Lung (tissue), 12 donors: ENCODE results near the gene MMEL1. TPM values are rescaled to one million over a fixed set of nuclear protein-coding genes. Genes with fewer than 3 reads are reported as not detected.
"Not testable (repeated sequence)": the region's sequence is repeated elsewhere in the genome, so short reads cannot be mapped to it uniquely, and the experiment has no call there.

Experiments
- ATAC-seq: fragments of 200-7000 bp; cut with Tn5 transposase; one replicate; pipeline ENCODE4 v1.9.1; 2020; ENCODE audit warnings: moderate number of reproducible peaks; ENCODE audit not compliant: insufficient read depth, low FRiP score
- DNase-seq, 3 donors: peaks; one replicate each; pipeline ENCODE4 v3.0.0-alpha.2; 2013 to 2017
- H3K27ac ChIP-seq, 2 donors: one replicate each; pipeline ENCODE4 v1.5.1; 2013; ENCODE audit warnings: mild to moderate bottlenecking in 2 of 2, moderate library complexity in 2 of 2, control low read depth in 1 of 2, inconsistent platforms in 1 of 2, low read depth in 1 of 2, low read length in 1 of 2
- H3K27me3 ChIP-seq, 3 donors: one replicate each; pipeline ENCODE4 v1.5.1; 2013; ENCODE audit warnings: low read length in 2 of 3; ENCODE audit not compliant: control insufficient read depth in 3 of 3, insufficient read depth in 3 of 3
- H3K36me3 ChIP-seq, 4 donors: one replicate each; pipeline ENCODE4 v1.5.1; 2013; ENCODE audit warnings: low read length in 4 of 4, mild to moderate bottlenecking in 1 of 4, moderate library complexity in 1 of 4; ENCODE audit not compliant: control insufficient read depth in 4 of 4, insufficient read depth in 4 of 4
- H3K4me1 ChIP-seq, 5 donors: one replicate each; pipeline ENCODE4 v1.5.1; 2013; ENCODE audit warnings: low read length in 5 of 5, mild to moderate bottlenecking in 2 of 5, moderate library complexity in 1 of 5; ENCODE audit not compliant: control insufficient read depth in 5 of 5, insufficient read depth in 5 of 5
- H3K4me3 ChIP-seq: one replicate; pipeline ENCODE4 v1.5.1; 2013; ENCODE audit warnings: mild to moderate bottlenecking, control low read depth, moderate library complexity
- H3K9ac ChIP-seq, 2 donors: one replicate each; pipeline ENCODE4 v1.5.1; 2013; ENCODE audit warnings: low read length in 2 of 2, control low read depth in 1 of 2; ENCODE audit not compliant: insufficient read depth in 1 of 2
- H3K9me3 ChIP-seq, 4 donors: one replicate each; pipeline ENCODE4 v1.5.1; 2013; ENCODE audit warnings: low read length in 3 of 4, mild to moderate bottlenecking in 1 of 4, moderate library complexity in 1 of 4; ENCODE audit not compliant: control insufficient read depth in 4 of 4, insufficient read depth in 3 of 4
- CTCF ChIP-seq: IDR thresholded peaks from 2 replicates; pipeline ENCODE4 v1.5.1; 2012; ENCODE audit warnings: mild to moderate bottlenecking; ENCODE audit errors: control extremely low read depth, extremely low read depth
- WGBS, 2 donors: extraction: QIAGEN DNeasy Blood & Tissue Kit; methylation state at CpG; one replicate each; pipeline ENCODE4 v1.1.7; 2013; 5-methylcytosine and 5-hydroxymethylcytosine counted together
- polyA plus RNA-seq, 2 donors: library from polyadenylated mRNA; stranded (reverse); fragments of 200-250 nt; gene quantifications; one replicate each; pipeline ENCODE4 v1.2.1, GENCODE V29; 2013
- total RNA-seq, 2 donors: library from RNA; depleted of rRNA in 1 of 2; stranded (reverse); fragments of >200 nt in 1 of 2; gene quantifications; one replicate each; pipeline ENCODE4 v1.2.1, GENCODE V29; 2014 to 2021
- donor health status: control.
- donor health status: control.
- donor health status: Bipolar disorder and iron deficiency.
- donor health status: healthy.
- donor health status: DM: yes; HTN: yes; CAD: no.

MMEL1 gene
- total and polyA plus RNA-seq, 4 donors = 4.0 to 8.4 (median 6.0) TPM

DNA sequence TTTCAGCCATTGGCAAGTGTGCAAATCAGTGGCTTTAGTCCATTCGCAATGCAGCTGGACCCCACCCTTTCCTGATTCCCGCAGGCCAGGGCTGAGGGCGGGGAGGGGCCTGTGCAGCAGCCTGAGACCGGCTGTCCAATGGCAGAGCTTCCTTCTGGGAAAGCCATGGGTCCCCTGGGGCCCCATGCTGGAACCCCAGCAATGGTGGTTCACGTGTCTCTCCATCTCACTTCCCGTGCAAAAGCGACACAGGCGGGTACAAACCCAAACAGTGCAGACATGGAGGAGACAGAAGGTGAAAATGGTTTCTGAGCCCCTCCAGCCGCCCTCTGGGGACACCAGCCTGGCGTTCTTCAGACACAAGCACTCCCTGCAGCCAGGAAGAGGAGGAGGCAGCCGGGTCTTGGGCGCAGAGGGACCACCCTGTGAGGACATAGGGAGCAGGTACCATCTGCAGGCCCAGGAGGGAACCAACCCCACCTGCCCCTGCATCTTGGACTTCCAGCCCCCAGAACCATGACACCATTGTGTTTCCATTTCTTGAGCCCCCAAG, 82.4 kb downstream of the MMEL1 start:
- WGBS, 2 donors = 57 to 67% methylated on average over 9 to 12 of the region's 12 CpGs
- ATAC-seq, H3K9me3 ChIP-seq, H3K27me3 ChIP-seq, H3K9ac ChIP-seq, DNase-seq, H3K36me3 ChIP-seq: not testable (repeated sequence)
- Histone ChIP-seq H3K4me1 (peaks cover 0 to 32% (median 15%) of the 10 kb centered on the region in 5 donors), H3K4me3 (peak overlapping the region; percentile 31), H3K27ac (peak overlapping the region; percentile 26 to 70)

DNA sequence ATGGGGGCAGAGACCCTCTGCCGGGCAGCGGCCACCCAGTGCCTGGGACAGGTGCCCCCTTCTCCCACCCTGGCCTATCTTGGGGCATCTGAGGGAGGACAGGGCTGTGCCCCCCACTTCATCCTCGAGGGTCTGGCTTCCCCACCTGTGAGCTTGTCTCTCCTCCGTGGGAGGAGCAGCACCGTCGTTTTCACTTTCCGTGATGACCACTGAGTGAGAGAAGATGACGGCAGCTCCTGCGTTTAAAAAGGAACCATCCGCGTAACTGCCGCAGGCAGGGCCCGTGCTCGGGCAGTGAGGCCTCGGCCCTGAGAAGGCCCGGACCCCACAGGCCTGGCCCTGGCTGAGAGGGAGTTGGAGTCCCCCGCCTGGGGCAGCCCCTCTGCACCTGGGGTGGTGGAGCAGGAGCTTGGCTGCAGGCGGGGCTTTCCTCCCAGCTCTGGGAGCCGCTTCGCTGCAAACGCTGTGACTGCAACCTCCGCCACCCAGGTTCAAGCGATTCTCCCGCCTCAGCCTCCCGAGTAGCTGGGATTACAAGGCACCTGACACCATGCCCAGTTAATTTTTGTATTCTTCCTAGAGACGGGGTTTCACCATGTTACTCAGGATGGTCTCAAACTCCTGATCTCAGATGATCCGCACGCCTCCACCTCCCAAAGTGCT, 83.3 kb downstream of the MMEL1 start:
- DNase-seq, H3K27me3 ChIP-seq, ATAC-seq, H3K4me3 ChIP-seq, H3K9me3 ChIP-seq, H3K36me3 ChIP-seq, H3K9ac ChIP-seq: not testable (repeated sequence)
- 65 to 67% methylated on average over 23 to 25 of the region's 28 CpGs for WGBS, 2 donors
- Histone ChIP-seq H3K27ac (peak overlapping the region; percentile 81 to 98), H3K4me1 (peaks cover 2 to 33% (median 13%) of the 10 kb centered on the region in 5 donors)

DNA sequence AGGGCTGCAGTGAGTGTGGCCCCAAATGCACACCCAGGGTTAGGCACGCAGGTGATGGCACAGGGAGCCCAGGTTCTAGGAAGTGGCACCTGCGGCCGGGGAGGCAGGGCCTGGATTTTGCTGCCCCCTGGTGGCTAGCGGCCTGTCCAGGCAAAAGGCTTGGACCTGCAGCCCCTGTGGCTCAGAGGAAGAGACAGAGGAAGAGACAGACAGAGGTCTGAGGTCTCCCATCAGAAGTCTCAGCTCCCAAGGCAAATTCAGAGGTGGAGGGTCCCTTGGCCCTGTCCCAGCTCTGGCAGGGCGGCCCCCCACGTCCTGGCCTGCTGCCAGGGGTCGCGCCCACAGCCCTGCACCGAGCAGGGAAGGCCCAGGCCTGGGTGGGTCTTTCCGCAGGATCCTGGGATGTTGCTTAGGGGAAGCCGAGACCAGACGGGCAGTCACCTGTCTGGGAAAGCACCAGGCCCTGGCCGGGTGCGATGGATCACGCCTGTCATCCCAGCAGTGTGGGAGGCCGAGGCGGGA, 84.7 kb downstream of the MMEL1 start:
- Histone ChIP-seq H3K9ac (no peak overlapping the region), H3K4me1 (peaks cover 2 to 47% (median 16%) of the 10 kb centered on the region in 5 donors)
- peak; percentile 39 for ATAC-seq

DNA sequence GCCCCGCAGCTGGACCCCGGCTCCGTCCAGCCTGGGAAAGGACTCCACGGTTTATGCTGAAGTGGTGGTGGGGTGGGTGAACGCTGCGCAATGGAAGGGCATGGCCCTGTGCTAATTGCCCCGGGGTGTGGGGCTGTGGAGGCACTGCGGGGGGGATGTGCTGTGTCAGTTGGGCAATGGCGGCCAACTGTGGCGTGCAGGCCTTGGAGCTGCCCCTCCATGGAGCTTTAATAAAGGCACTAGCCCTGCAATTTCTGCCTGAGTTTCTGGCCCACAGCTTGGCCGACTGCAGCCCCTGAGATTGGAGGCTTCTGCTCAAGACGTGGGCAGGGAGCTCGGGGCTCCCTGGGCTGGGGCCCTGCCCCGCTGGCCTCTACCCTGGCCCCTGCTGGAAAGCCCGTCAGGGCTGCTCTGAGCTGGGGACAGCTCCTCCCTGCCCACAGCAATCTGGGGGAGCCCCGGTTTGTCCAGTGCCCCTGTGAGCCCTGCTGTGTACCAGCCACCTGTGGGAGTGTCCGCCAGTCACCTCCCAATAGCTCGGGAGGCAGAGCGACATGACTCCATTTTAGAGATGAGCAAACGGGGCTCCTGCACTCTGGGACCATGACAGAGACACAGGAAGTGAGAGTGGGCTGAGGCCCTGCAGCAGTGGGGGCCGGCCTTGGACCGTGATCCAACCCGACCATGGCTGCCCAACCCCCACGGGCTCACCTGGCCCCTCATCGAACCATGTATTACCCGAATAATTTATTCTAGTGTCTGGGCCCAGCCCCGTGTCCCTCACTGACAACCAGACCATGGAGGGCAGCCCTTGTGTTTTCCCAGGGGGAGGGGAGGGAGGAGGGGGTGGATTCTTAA, 85.4 kb downstream of the MMEL1 start:
- H3K27ac ChIP-seq = peak overlapping the region; percentile 22 to 96
- ATAC-seq (no peak), DNase-seq (no peak)
- H3K9me3 ChIP-seq = no peaks in the 10 kb centered on the region
- H3K4me3 ChIP-seq = peak overlapping the region; percentile 29
- peaks cover 2 to 50% (median 16%) of the 10 kb centered on the region in 5 donors for H3K4me1 ChIP-seq
- H3K36me3 ChIP-seq = no peaks in the 10 kb centered on the region
- H3K9ac ChIP-seq = no peak overlapping the region
- 9 to 15% methylated on average over 27 of the region's 27 CpGs for WGBS, 2 donors
- TF ChIP-seq CTCF = no peak
- no peaks in the 10 kb centered on the region for H3K27me3 ChIP-seq

More for the DNA sequence above, 84.7 kb downstream of the MMEL1 start:
- WGBS, 2 donors = 5 to 6% methylated on average over 17 of the region's 17 CpGs
- no peaks in the 10 kb centered on the region for H3K9me3 ChIP-seq
- TF ChIP-seq CTCF = peak; percentile 87
- H3K4me3 ChIP-seq = no peak overlapping the region
- H3K27me3 ChIP-seq = no peaks in the 10 kb centered on the region
- H3K27ac ChIP-seq = peak overlapping the region; percentile 76 to 96
- no peaks in the 10 kb centered on the region for H3K36me3 ChIP-seq
- DNase-seq = peak; percentile 72 to 81 (median 80)
